Ishikawa (cell line): ENCODE results near the gene WHRN.

Experiments used
- CEBPB ChIP-seq: IDR thresholded peaks from 2 replicates; pipeline ENCODE4 v1.6.1; 2012
- EGR1 ChIP-seq: IDR thresholded peaks from 2 replicates; pipeline ENCODE4 v1.6.1; 2012
- EP300 ChIP-seq: IDR thresholded peaks from 2 replicates; pipeline ENCODE4 v1.6.1; 2012; ENCODE audit warnings: borderline replicate concordance
- MAX ChIP-seq: IDR thresholded peaks from 2 replicates; pipeline ENCODE4 v1.6.1; 2012
- NFIC ChIP-seq: IDR thresholded peaks from 2 replicates; pipeline ENCODE4 v1.6.1; 2012
- RAD21 ChIP-seq: IDR thresholded peaks from 2 replicates; pipeline ENCODE4 v1.6.1; 2012; ENCODE audit warnings: low read depth
- REST ChIP-seq: IDR thresholded peaks from 2 replicates; pipeline ENCODE4 v1.6.1; 2012; ENCODE audit warnings: low read depth, mild to moderate bottlenecking
- TAF1 ChIP-seq: IDR thresholded peaks from 2 replicates; pipeline ENCODE4 v1.6.1; 2012; ENCODE audit warnings: low read depth, mild to moderate bottlenecking
- USF1 ChIP-seq: IDR thresholded peaks from 2 replicates; pipeline ENCODE4 v1.6.1; 2012
- YY1 ChIP-seq: IDR thresholded peaks from 2 replicates; pipeline ENCODE4 v1.6.1; 2012; ENCODE audit warnings: low read depth

DNA sequence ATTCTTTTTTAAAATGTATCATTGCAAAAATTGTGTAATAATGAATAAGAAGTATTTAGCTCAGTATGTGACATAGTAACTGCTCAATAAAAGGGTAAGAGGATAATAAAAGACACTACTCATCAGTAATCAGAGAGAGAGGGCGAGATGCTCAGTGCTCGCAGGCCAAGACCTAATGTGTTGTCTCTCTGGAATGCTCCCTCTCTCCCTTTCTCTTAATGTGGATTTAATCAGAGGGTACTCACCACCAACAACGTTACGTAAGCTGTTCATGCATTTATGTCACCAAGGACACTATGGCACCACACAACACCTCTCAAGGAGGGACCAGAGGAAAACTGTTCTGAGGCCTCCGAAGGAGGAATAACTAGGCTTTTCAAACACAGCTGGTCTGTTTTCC, 42.5 kb downstream of the WHRN start:
- TF ChIP-seq NFIC (no peak), USF1 (no peak), TAF1 (no peak), RAD21 (no peak), REST (no peak), YY1 (no peak), CEBPB (no peak), EP300 (no peak), MAX (no peak), EGR1 (no peak)
